Measurements from ENCODE around the gene RASD2. TPM values are rescaled to one million over a fixed set of nuclear protein-coding genes. Genes with fewer than 3 reads are reported as not detected.

RASD2 gene
- total and polyA plus RNA-seq, 10 of the 15 experiments (the other 5 are each of a cell fraction or from before 2014, with no cell fraction given) = 0.03 TPM; not detected in 9

- Histone ChIP-seq H3K79me2 (ENCODE audit: control insufficient read depth, insufficient read depth, low read length) (no peaks in the 10 kb centered on the region), H3K4me2 (ENCODE audit: control insufficient read depth, insufficient read depth) (no peak overlapping the region), H2AFZ (ENCODE audit: control insufficient read depth, low read depth, low read length) (no peak overlapping the region), H3K9me3 (replicated peaks; ENCODE audit: control insufficient read depth, insufficient read depth, low read length) (no peaks in the 10 kb centered on the region; the same call in 2 of the 3 replicates), H3K36me3 (ENCODE audit: control insufficient read depth in 2 of 2, insufficient read depth in 2 of 2, low read length in 1 of 2) (no peaks in the 10 kb centered on the region), H3K4me1 (ENCODE audit: control insufficient read depth, insufficient read depth, low read length) (no peaks in the 10 kb centered on the region), H3K27me3 (replicated peaks in 1 of 2; ENCODE audit: control insufficient read depth in 2 of 2, insufficient read depth in 2 of 2, low read length in 1 of 2) (no peaks in the 10 kb centered on the region; a peak in 4 of 4 replicates), H3K27ac (ENCODE audit: control insufficient read depth, insufficient read depth) (no peak overlapping the region), H4K20me1 (ENCODE audit: control insufficient read depth, insufficient read depth) (no peaks in the 10 kb centered on the region), H3K4me3 (no peak overlapping the region), H3K9ac (ENCODE audit: control insufficient read depth, insufficient read depth, low read length) (no peak overlapping the region)
- WGBS (ENCODE audit: insufficient coverage, insufficient replicate concordance, low lambda C conversion rate, missing lambda C conversion rate) = 36% methylated on average over 12 of the region's 14 CpGs
- intact Hi-C loops (cut with micrococcal nuclease; ENCODE audit: unreplicated experiment) (no loop called here), in situ Hi-C loops (cut with MboI) (no loop called here)
- FAIRE-seq (no peak), ATAC-seq (no peak), DNase-seq (ENCODE audit: low read depth, low spot score) (no peak)
- POLR2A ChIA-PET = interaction anchor here (0.7 kb wide), 1 partner anchor 1844 kb away, joined by 5 read pairs; no protein-coding TSS in a partner anchor
- CTCF ChIA-PET = interaction anchor here (0.6 kb wide), 1 partner anchor 227 kb away, joined by 3 read pairs; no protein-coding TSS in a partner anchor
- TF ChIP-seq, protein P1, sequence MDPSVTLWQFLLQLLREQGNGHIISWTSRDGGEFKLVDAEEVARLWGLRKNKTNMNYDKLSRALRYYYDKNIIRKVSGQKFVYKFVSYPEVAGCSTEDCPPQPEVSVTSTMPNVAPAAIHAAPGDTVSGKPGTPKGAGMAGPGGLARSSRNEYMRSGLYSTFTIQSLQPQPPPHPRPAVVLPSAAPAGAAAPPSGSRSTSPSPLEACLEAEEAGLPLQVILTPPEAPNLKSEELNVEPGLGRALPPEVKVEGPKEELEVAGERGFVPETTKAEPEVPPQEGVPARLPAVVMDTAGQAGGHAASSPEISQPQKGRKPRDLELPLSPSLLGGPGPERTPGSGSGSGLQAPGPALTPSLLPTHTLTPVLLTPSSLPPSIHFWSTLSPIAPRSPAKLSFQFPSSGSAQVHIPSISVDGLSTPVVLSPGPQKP (IDR thresholded peaks at IDR 0.05; ENCODE audit: low read depth, low read length) = no peak
- no peak for TF ChIP-seq SKIL (IDR thresholded peaks at IDR 0.05; ENCODE audit: low read depth, poor library complexity, severe bottlenecking)
- no peak for TF ChIP-seq SIN3A (IDR thresholded peaks at IDR 0.05; ENCODE audit: low read depth, low read length)
- TF ChIP-seq WRNIP1 (IDR thresholded peaks at IDR 0.05; ENCODE audit: borderline replicate concordance, low read depth, low read length) = no peak
- no peak for TF ChIP-seq PRDM15 (CRISPR knock-in tag; IDR thresholded peaks at IDR 0.05)
- no peak for TF ChIP-seq CBX5 (IDR thresholded peaks at IDR 0.05; ENCODE audit: low read depth)
- no peak for TF ChIP-seq SPI1 (IDR thresholded peaks at IDR 0.05; ENCODE audit: borderline replicate concordance, insufficient read depth, low read depth, low read length)
- TF ChIP-seq MXI1 (IDR thresholded peaks at IDR 0.05; ENCODE audit: low read depth, low read length) = no peak
- TF ChIP-seq NFXL1 (IDR thresholded peaks at IDR 0.05; ENCODE audit: borderline replicate concordance) = no peak
- TF ChIP-seq MTA3 (IDR thresholded peaks at IDR 0.05; ENCODE audit: borderline replicate concordance, low read length) = no peak
- no TSS peak for BruUV-seq (replicated peaks)
- SMC1A ChIA-PET (ENCODE audit: uncharacterized antibody, unreplicated experiment) = interaction anchor here (0.6 kb wide), 1 partner anchor 12 kb away, joined by 3 read pairs; no protein-coding TSS in a partner anchor
- RAD21 ChIA-PET (ENCODE audit: unreplicated experiment) = interaction anchor here (0.7 kb wide), 1 partner anchor 119 kb away, joined by 3 read pairs; no protein-coding TSS in a partner anchor
Measured at GRCh38 chr22:35524966-35525686, 15.5 kb upstream of the RASD2 start.

All from GM12878 (cell line).